Kidney glomerular epithelial cell (primary cell): ENCODE measurements around the gene NATD1.
"Not testable (repeated sequence)": the region's sequence is repeated elsewhere in the genome, so short reads cannot be mapped to it uniquely, and the experiment has no call there.

Experiments
- DNase-seq: peaks from one replicate; lab custom pipeline; 2025; lab: John Stamatoyannopoulos, UW

Gene NATD1

DNA sequence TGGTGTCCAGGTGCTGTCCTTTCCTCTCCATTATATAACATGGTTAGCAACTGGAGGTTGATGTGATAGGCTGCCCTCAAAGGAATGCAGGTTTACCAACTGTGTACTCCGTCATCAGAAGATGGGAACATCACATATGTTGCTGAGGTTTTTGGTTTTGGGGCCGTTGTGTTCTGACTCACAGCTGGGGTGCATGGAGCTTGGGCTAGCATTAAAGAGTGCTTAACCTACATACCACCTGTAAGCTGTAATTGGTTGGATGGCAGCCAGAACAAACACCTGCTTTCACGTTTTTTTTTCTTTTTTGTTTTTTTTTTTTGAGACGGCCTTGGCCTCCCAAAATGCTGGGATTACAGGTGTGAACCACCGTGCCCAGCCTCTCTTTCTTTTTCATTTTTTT is 60.2 kb downstream of the NATD1 start:
- DNase-seq = no peak

DNA sequence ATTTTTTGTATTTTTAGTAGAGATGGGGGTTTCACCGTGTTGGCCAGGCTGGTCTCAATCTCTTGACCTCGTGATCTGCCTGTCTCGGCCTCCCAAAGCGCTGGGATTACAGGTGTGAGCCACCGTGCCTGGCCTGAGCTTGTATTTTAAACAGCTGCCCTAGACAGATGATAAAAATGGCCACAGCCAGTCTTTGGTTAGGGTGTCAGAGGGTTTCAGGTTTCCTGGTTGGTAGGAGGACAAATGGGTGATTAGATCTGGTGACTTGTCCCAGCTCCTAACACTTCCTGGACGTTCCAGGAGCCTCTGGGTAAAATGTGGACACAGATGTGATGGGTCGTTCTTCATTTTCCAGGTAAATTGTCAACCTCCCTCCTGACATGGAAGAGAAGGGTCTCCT is 60.8 kb downstream of the NATD1 start:
- not testable (repeated sequence) for DNase-seq

DNA sequence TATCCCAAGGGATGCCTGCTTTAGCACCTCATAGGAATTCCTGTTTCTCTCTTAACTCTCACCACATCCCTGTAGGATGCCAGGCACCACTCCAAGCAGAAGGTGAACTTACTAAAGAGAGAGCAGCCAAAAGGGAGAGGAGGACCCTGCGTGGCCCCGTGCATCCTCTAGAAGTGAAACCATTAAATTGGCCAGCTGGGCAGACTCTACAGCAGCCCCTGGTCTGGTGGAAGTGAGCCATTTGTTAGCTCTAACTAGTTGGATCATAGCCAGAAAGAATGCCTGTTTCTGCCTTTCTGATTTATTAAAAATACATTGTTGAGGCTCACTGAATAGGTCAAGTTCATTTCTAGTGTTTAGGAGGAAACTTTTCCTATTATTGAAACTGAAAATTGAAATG is 61.5 kb downstream of the NATD1 start:
- no peak for DNase-seq

DNA sequence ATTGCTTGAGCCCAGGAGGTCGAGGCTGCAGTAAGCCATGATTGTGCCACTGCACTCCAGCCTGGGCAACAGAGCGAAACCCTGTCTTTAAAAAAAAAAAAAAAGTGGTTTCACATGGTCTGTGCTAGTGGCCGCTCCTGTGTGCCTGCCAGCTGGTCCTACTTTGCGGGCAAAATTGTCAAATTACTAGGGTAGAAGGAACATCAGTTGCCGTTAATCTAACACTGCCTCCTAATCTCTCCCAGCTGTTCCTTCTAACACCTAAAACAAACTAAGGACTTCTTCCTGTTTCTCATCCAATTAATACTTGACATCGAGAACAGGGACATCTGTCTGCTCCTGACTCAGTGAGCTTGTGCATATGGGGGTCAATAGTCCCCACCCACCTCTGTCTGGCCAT is 63.1 kb downstream of the NATD1 start:
- DNase-seq = no peak

DNA sequence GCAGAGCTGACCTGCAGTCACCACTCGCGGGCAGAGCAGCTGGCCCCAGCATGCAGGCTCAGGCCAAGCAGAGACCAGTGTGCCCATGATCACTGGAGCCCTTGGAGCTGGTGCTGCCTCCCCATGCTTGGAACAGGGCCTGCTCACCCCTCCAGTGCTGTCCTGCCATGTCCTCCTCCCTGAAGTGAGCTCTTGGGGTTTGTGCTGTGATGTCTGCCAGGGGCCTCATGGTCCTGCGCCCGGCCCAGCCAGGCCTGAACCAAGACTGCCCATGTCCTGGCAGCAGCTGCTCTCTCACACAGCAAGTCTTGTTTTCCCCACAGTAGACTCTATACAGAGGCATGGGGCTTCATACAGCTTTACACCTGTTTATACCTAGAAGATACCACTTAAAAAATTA is 63.8 kb downstream of the NATD1 start:
- DNase-seq = no peak
